ENCODE measurements around the gene BTG4. TPM values are rescaled to one million over a fixed set of nuclear protein-coding genes. Genes with fewer than 3 reads are reported as not detected.

BTG4 gene
- total and polyA plus RNA-seq, 9 of the 15 experiments (the other 6 are each of a cell fraction or from before 2014, with no cell fraction given), result not detected

DNA sequence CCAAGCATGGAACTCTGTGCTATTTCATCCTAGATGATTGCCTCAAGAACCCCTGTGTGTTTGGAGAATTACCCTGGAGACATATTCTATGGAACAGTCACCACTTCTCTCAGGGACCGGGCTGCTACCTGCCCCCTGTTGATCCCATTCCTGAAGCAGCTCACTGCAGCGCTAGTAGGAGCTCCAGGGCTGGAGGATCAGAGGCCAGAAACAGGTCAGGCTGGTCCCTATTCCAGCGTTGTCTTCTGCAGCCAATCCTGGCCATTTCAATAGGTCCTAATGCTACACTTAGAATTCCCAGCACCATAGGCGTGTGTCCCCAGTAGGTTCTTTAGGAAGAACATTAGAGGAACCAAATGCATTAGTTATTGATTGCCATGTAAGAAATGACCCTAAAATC, 48.9 kb downstream of the BTG4 start (continued):
- TF ChIP-seq DDX20 (tag; IDR thresholded peaks at IDR 0.05; ENCODE audit: low read depth), result no peak

DNA sequence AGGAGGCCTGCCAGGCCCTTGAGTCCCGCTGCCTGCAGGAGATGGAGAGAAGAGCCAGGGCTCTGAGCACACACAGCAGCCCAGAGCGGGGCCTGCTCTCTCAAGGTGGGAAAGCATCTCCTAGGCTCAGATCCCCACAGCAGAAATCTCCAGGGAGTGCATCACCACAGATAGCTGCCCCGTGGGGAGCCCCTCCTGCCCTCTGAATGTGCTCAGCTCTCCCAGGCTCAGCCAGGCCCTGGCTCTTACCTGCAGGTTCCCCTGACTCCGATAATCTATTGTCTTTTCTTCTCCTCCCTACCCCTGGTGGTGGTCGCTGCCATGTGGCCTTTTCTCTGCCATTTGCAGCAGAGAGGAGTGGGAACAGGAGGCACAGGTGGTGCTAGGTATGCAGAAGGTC, 49.9 kb downstream of the BTG4 start:
- H3K79me2 ChIP-seq (ENCODE audit: control insufficient read depth, insufficient read depth, low read length), result no peaks in the 10 kb centered on the region
- ATAC-seq (no peak; the same call in 2 of the 3 replicates), FAIRE-seq (no peak), DNase-seq (ENCODE audit: extremely low read depth in 1 of 4, low spot score in 3 of 4) (no peak)
- H3K36me3 ChIP-seq (ENCODE audit: control insufficient read depth, insufficient read depth, low read length), result no peaks in the 10 kb centered on the region
- no peak overlapping the region for H2AFZ ChIP-seq (ENCODE audit: low read depth, low read length)
- TF ChIP-seq NR2C2 (CRISPR knock-in tag; IDR thresholded peaks at IDR 0.05) (no peak), NR2C2 (tag; IDR thresholded peaks at IDR 0.05) (no peak)
- no TSS peak for BruUV-seq (replicated peaks)
- no peaks in the 10 kb centered on the region for H3K4me1 ChIP-seq (replicated peaks in 1 of 2; ENCODE audit: control insufficient read depth in 2 of 2, insufficient read depth in 2 of 2, low read length in 2 of 2)
- no peaks in the 10 kb centered on the region; the same call in 1 of the 2 replicates for H4K20me1 ChIP-seq (replicated peaks; ENCODE audit: control insufficient read depth, insufficient read depth, low read length)
- H3K27ac ChIP-seq (ENCODE audit: extremely low read depth, low read depth, low read length), result no peak overlapping the region
- H3K9ac ChIP-seq (ENCODE audit: insufficient read depth in 1 of 2, low read depth in 2 of 2, low read length in 2 of 2), result no peak overlapping the region; a peak in 1 of 4 replicates
- H3K4me2 ChIP-seq (ENCODE audit: insufficient read depth, low read length), result no peak overlapping the region
- WGBS (ENCODE audit: insufficient coverage, low coverage, missing lambda C conversion rate), result 2% methylated on average over 5 of the region's 5 CpGs
- no peaks in the 10 kb centered on the region for H3K9me3 ChIP-seq (replicated peaks; ENCODE audit: control insufficient read depth, insufficient read depth, low read depth, low read length)
- H3K9me1 ChIP-seq (ENCODE audit: control insufficient read depth, insufficient read depth, low read length), result no peaks in the 10 kb centered on the region
- no peak overlapping the region for H3K4me3 ChIP-seq
- H3K27me3 ChIP-seq (ENCODE audit: control insufficient read depth in 2 of 2, insufficient read depth in 2 of 2, low read length in 2 of 2), result peaks cover 0 to 30% of the 10 kb centered on the region in 2 experiments; a peak in 3 of 5 replicates
- POLR2A ChIA-PET, result no interaction called here
- intact Hi-C loops (cut with micrococcal nuclease) (no loop called here), in situ Hi-C loops (cut with MboI) (no loop called here)
- CTCF ChIA-PET (ENCODE audit: low intra/inter-chr PET ratio), result no interaction called here

Data from K562 (cell line).